K562 (cell line): ENCODE results near the gene PBX1. TPM values are rescaled to one million over a fixed set of nuclear protein-coding genes. Genes with fewer than 3 reads are reported as not detected.

Source experiments
- ATAC-seq: fragments of 200-7000 bp; cut with Tn5 transposase; 3 replicates; pipeline ENCODE4 v1.9.1; 2020; ENCODE audit warnings: moderate library complexity
- BruUV-seq: library from RNA; stranded (reverse); fragments of 400-500 nt; replicated peaks from 2 replicates; lab custom pipeline; 2021; lab: Mats Ljungman, UMichigan
- CTCF ChIA-PET: fragments of 300-600 bp; formaldehyde crosslinking; extraction: SDS; loops from one replicate; lab custom pipeline; 2021; ENCODE audit warnings: low intra/inter-chr PET ratio; lab: Yijun Ruan, JAX
- POLR2A ChIA-PET: fragments of 300-600, 350-650 bp; sonication (Branson Sonifier 250); formaldehyde crosslinking; extraction: SDS; loops from one replicate; lab custom pipeline; 2021; ENCODE audit warnings: antibody characterized with exemption, inconsistent platforms; lab: Yijun Ruan, JAX
- DNase-seq, 4 experiments: peaks; one replicate each; pipeline versions ENCODE4 v3.0.0 to v3.0.0-alpha.2; 2011 to 2018; ENCODE audit warnings: low spot score in 3 of 4, mixed read lengths in 3 of 4; ENCODE audit errors: extremely low read depth in 1 of 4
- FAIRE-seq: peaks from 2 replicates; lab custom pipeline; 2011; peaks lifted over from hg19 to GRCh38; lab: Jason Lieb, UNC
- H2AFZ ChIP-seq: 2 replicates; pipeline ENCODE4 v1.6.0; 2011; ENCODE audit warnings: low read depth, low read length, control low read depth, inconsistent platforms
- H3K27ac ChIP-seq: fragments of 200-600 bp; 3 replicates; pipeline ENCODE4 v1.8.0; 2011; ENCODE audit warnings: low read depth, mild to moderate bottlenecking, control low read depth, inconsistent platforms, low read length, moderate library complexity, mixed read lengths; ENCODE audit errors: extremely low read depth
- H3K27me3 ChIP-seq, 2 experiments: fragments of 300-600 bp in 1 of 2; 2 replicates in 1 of 2; 3 replicates in 1 of 2; pipeline versions ENCODE4 v1.6.0 to v1.8.0; 2011; ENCODE audit warnings: inconsistent platforms in 2 of 2, low read length in 2 of 2, mild to moderate bottlenecking in 1 of 2, mixed read lengths in 1 of 2, moderate library complexity in 1 of 2; ENCODE audit not compliant: control insufficient read depth in 2 of 2, insufficient read depth in 2 of 2
- H3K36me3 ChIP-seq: fragments of 300-600 bp; 3 replicates; pipeline ENCODE4 v1.8.0; 2011; ENCODE audit warnings: mild to moderate bottlenecking, low read length, inconsistent platforms; ENCODE audit not compliant: control insufficient read depth, insufficient read depth
- H3K4me1 ChIP-seq, 2 experiments: fragments of 200-600 bp in 1 of 2; replicated peaks in 1 of 2; 2 replicates in 1 of 2; 3 replicates in 1 of 2; pipeline versions ENCODE4 v1.5.1 to v1.8.0; 2011; ENCODE audit warnings: inconsistent platforms in 2 of 2, low read length in 2 of 2, mild to moderate bottlenecking in 1 of 2, mixed read lengths in 1 of 2, moderate library complexity in 1 of 2; ENCODE audit not compliant: control insufficient read depth in 2 of 2, insufficient read depth in 2 of 2
- H3K4me2 ChIP-seq: 2 replicates; pipeline ENCODE4 v1.6.1; 2011; ENCODE audit warnings: low read length, control low read depth, inconsistent platforms, mixed read lengths; ENCODE audit not compliant: insufficient read depth
- H3K4me3 ChIP-seq: fragments of 200-600 bp; sonication (generic), shearing (Covaris generic); 2 replicates; pipeline ENCODE4 v1.5.1; 2016; ENCODE audit warnings: control low read depth, inconsistent platforms
- H3K79me2 ChIP-seq: fragments of 200-600 bp; 3 replicates; pipeline ENCODE4 v1.8.0; 2011; ENCODE audit warnings: low read length, inconsistent platforms; ENCODE audit not compliant: control insufficient read depth, insufficient read depth
- H3K9ac ChIP-seq, 2 experiments: 2 replicates each; pipeline versions ENCODE4 v1.6.0 to v1.6.1; 2011; ENCODE audit warnings: low read depth in 2 of 2, low read length in 2 of 2, control low read depth in 1 of 2, inconsistent platforms in 1 of 2, mild to moderate bottlenecking in 1 of 2, mixed read lengths in 1 of 2; ENCODE audit not compliant: insufficient read depth in 1 of 2
- H3K9me1 ChIP-seq: one replicate; pipeline ENCODE4 v1.6.0; 2011; ENCODE audit warnings: inconsistent platforms, mild to moderate bottlenecking, low read length, moderate library complexity; ENCODE audit not compliant: control insufficient read depth, insufficient read depth
- H3K9me3 ChIP-seq: replicated peaks from 2 replicates; pipeline ENCODE4 v1.5.1; 2011; ENCODE audit warnings: low read depth, low read length, inconsistent platforms; ENCODE audit not compliant: control insufficient read depth, insufficient read depth
- H4K20me1 ChIP-seq: replicated peaks from 2 replicates; pipeline ENCODE4 v1.6.1; 2011; ENCODE audit warnings: low read length, inconsistent platforms, mixed read lengths; ENCODE audit not compliant: control insufficient read depth, insufficient read depth
- ARID1B ChIP-seq: fragments of 450-650 bp; IDR thresholded peaks from 2 replicates; pipeline ENCODE4 v1.6.1; 2016; ENCODE audit warnings: antibody characterized with exemption, mild to moderate bottlenecking, inconsistent platforms
- BRCA1 ChIP-seq, 2 experiments: fragments of 450-650 bp in 1 of 2; sonication (generic) in 1 of 2; formaldehyde crosslinking in 1 of 2; IDR thresholded peaks; 2 replicates each; pipeline versions ENCODE4 v1.5.0 to v1.6.1; 2017 to 2020; ENCODE audit warnings: mild to moderate bottlenecking in 1 of 2, missing genetic modification reagents in 1 of 2
- CBX3 ChIP-seq, 2 experiments: IDR thresholded peaks; 1 replicate in 1 of 2; 2 replicates in 1 of 2; pipeline ENCODE4 v1.6.1; 2012; ENCODE audit warnings: inconsistent platforms in 2 of 2, low read length in 2 of 2, borderline replicate concordance in 1 of 2, control low read depth in 1 of 2
- E2F6 ChIP-seq, 2 experiments: IDR thresholded peaks; 2 replicates each; pipeline ENCODE4 v1.6.1; 2011; ENCODE audit warnings: borderline replicate concordance in 1 of 2, control low read depth in 1 of 2, low read depth in 1 of 2, low read length in 1 of 2, mild to moderate bottlenecking in 1 of 2, mixed read lengths in 1 of 2, moderate library complexity in 1 of 2; ENCODE audit not compliant: insufficient read depth in 1 of 2, insufficient read length in 1 of 2, poor library complexity in 1 of 2, severe bottlenecking in 1 of 2; ENCODE audit errors: extremely low read depth in 1 of 2
- NR0B1 ChIP-seq: fragments of 450-650 bp; IDR thresholded peaks from one replicate; pipeline ENCODE4 v1.6.1; 2018; ENCODE audit warnings: mild to moderate bottlenecking, moderate library complexity; ENCODE audit not compliant: partially characterized antibody
- NR3C1 ChIP-seq: sonication (generic); formaldehyde crosslinking; IDR thresholded peaks from 2 replicates; pipeline ENCODE4 v1.8.1; 2022; ENCODE audit warnings: missing genetic modification reagents
- POLR2AphosphoS2 ChIP-seq: IDR thresholded peaks from 2 replicates; pipeline ENCODE4 v1.6.1; 2012; ENCODE audit warnings: low read length, improper control_type of control experiment
- RFX1 ChIP-seq: fragments of 450-650 bp; IDR thresholded peaks from 2 replicates; pipeline ENCODE4 v1.6.1; 2016; ENCODE audit warnings: mild to moderate bottlenecking, moderate library complexity
- SAP30 ChIP-seq: fragments of 200-600 bp; sonication (generic); IDR thresholded peaks from 2 replicates; pipeline ENCODE4 v1.6.1; 2012; ENCODE audit warnings: borderline replicate concordance, low read depth, mild to moderate bottlenecking, moderate library complexity, low read length, control low read depth, inconsistent platforms; ENCODE audit not compliant: insufficient read depth, poor library complexity, severe bottlenecking
- SRF ChIP-seq, 2 experiments: fragments of 250-450, 450-650 bp in 1 of 2; sonication (Bioruptor Pico) in 1 of 2; sonication (generic) in 1 of 2; formaldehyde crosslinking; IDR thresholded peaks; 2 replicates each; pipeline versions ENCODE4 v1.5.0 to v1.5.1; 2020 to 2022; ENCODE audit warnings: mild to moderate bottlenecking in 1 of 2, missing genetic modification reagents in 1 of 2
- THRA ChIP-seq: fragments of 450-650 bp; IDR thresholded peaks from 2 replicates; pipeline ENCODE4 v1.6.1; 2017; ENCODE audit warnings: mild to moderate bottlenecking, moderate library complexity
- XRCC4 ChIP-seq: IDR thresholded peaks from one replicate; pipeline ENCODE4 v1.6.1; 2011; ENCODE audit not compliant: insufficient read depth, insufficient read length; ENCODE audit errors: extremely low read depth
- ZNF134 ChIP-seq: fragments of 250-450 bp; sonication (Bioruptor Pico); conservative IDR thresholded peaks from 2 replicates; pipeline ENCODE4 v1.4.0; 2020
- ZNF165 ChIP-seq: fragments of 250-450 bp; sonication (Bioruptor Pico); IDR thresholded peaks from 2 replicates; pipeline ENCODE4 v1.4.0; 2020; ENCODE audit warnings: borderline replicate concordance
- ZSCAN32 ChIP-seq: fragments of 450-650 bp; formaldehyde crosslinking; IDR thresholded peaks from 2 replicates; pipeline ENCODE4 v1.4.0; 2020; ENCODE audit warnings: mild to moderate bottlenecking, moderate library complexity
- WGBS: fragments of 100-300 bp; shearing (Covaris generic); methylation state at CpG from one replicate; pipeline ENCODE4 v1.1.6; 2016; ENCODE audit warnings: low coverage, mixed read lengths; ENCODE audit not compliant: insufficient coverage; ENCODE audit errors: missing lambda C conversion rate; 5-methylcytosine and 5-hydroxymethylcytosine counted together
- in situ Hi-C: fragments of 300-500 bp; cut with MboI; formaldehyde crosslinking; loops from 4 replicates; pipeline ENCODE4 v1.15.0; 2018; ENCODE audit warnings: inconsistent platforms, mixed read lengths
- intact Hi-C: fragments of 100-400 bp; cut with micrococcal nuclease; formaldehyde crosslinking; loops from 2 replicates; pipeline ENCODE4 v1.14.2; 2022
- polyA plus RNA-seq, 8 experiments: library from polyadenylated mRNA; depleted of rRNA in 4 of 8; stranded (reverse) in 5 of 8; unstranded in 3 of 8; fragments of >200 nt; fragmentation: Nextera tagmentation in 2 of 8; fragmentation: Illumina TruSeq in 1 of 8; extraction: Ambion mirVana in 2 of 8; extraction: Trizol in 1 of 8; gene quantifications; 2 replicates each; pipeline versions ENCODE4 v1.2.1 to v1.2.3, GENCODE V29; 2011 to 2014; ENCODE audit warnings: inconsistent platforms in 1 of 8, missing spikeins in 1 of 8
- total RNA-seq, 7 experiments: library from RNA; depleted of rRNA in 6 of 7; stranded (reverse); fragments of >200 nt in 6 of 7; fragmentation: Illumina TruSeq in 2 of 7; extraction: Trizol in 2 of 7; gene quantifications; 2 replicates each; pipeline versions ENCODE4 v1.2.1 to v1.2.3, GENCODE V29; 2011 to 2021; ENCODE audit warnings: low replicate concordance in 1 of 7
- TF ChIP-seq, protein P1 (sequence below): conservative IDR thresholded peaks from 2 replicates; pipeline ENCODE4 v1.6.1; 2011; ENCODE audit warnings: low read depth, mild to moderate bottlenecking, low read length; ENCODE audit not compliant: control insufficient read depth

Gene PBX1
- total and polyA plus RNA-seq, 9 of the 15 experiments (the other 6 are each of a cell fraction or from before 2014, with no cell fraction given) = 0.03 to 0.62 (median 0.17) TPM

- Histone ChIP-seq H2AFZ (no peak overlapping the region), H3K9ac (no peak overlapping the region), H3K27ac (no peak overlapping the region), H3K9me3 (no peaks in the 10 kb centered on the region), H4K20me1 (no peaks in the 10 kb centered on the region), H3K79me2 (no peaks in the 10 kb centered on the region), H3K36me3 (no peaks in the 10 kb centered on the region), H3K9me1 (no peaks in the 10 kb centered on the region), H3K4me1 (no peaks in the 10 kb centered on the region), H3K27me3 (peaks cover 3 to 9% of the 10 kb centered on the region in 2 experiments; a peak in 1 of 5 replicates), H3K4me2 (no peak overlapping the region), H3K4me3 (no peak overlapping the region)
- ChIA-PET POLR2A (no interaction called here), CTCF (no interaction called here)
- 0% methylated on average over 1 of the region's 1 CpG for WGBS
- DNase-seq = no peak
- intact Hi-C loops = no loop called here
- BruUV-seq = no TSS peak
- ATAC-seq = no peak
- no peak for FAIRE-seq
- in situ Hi-C loops = no loop called here
- no peak for TF ChIP-seq THRA
- no peak for TF ChIP-seq NR0B1
- TF ChIP-seq CBX3 (IDR thresholded peaks at IDR 0.05; ENCODE audit: borderline replicate concordance in 1 of 2, low read length in 2 of 2) = no peak
- TF ChIP-seq SRF (CRISPR knock-in tag; IDR thresholded peaks at IDR 0.05) = no peak
- no peak for TF ChIP-seq ZNF134 (CRISPR knock-in tag)
- no peak for TF ChIP-seq NR3C1
- TF ChIP-seq POLR2AphosphoS2 = no peak
- TF ChIP-seq XRCC4 = no peak
- no peak for TF ChIP-seq E2F6 (IDR thresholded peaks at IDR 0.05; ENCODE audit: borderline replicate concordance in 1 of 2, extremely low read depth in 1 of 2, insufficient read depth in 1 of 2, insufficient read length in 1 of 2, low read depth in 1 of 2, low read length in 1 of 2, poor library complexity in 1 of 2, severe bottlenecking in 1 of 2)
- no peak for TF ChIP-seq ZNF165 (CRISPR knock-in tag)
- no peak for TF ChIP-seq SAP30
- no peak for TF ChIP-seq RFX1
- TF ChIP-seq ZSCAN32 = no peak
- TF ChIP-seq, protein P1, sequence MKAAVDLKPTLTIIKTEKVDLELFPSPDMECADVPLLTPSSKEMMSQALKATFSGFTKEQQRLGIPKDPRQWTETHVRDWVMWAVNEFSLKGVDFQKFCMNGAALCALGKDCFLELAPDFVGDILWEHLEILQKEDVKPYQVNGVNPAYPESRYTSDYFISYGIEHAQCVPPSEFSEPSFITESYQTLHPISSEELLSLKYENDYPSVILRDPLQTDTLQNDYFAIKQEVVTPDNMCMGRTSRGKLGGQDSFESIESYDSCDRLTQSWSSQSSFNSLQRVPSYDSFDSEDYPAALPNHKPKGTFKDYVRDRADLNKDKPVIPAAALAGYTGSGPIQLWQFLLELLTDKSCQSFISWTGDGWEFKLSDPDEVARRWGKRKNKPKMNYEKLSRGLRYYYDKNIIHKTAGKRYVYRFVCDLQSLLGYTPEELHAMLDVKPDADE = no peak
- TF ChIP-seq BRCA1 (IDR thresholded peaks at IDR 0.05) = no peak
- TF ChIP-seq BRCA1 (CRISPR knock-in tag; IDR thresholded peaks at IDR 0.05) = no peak
- TF ChIP-seq ARID1B = no peak
Observed at GRCh38 chr1:164583196-164583595, 24.2 kb downstream of the PBX1 start.
